Esophagus muscularis mucosa (tissue), 4 donors: ENCODE data around the gene LGALSL.

Experiments used
- CTCF ChIP-seq, 3 experiments: fragments of 200-600 bp in 2 of 3; fragments of 450-650 bp in 1 of 3; sonication (generic) in 2 of 3; IDR thresholded peaks; one replicate each; pipeline ENCODE4 v1.5.1; 2017 to 2019; ENCODE audit warnings: antibody characterized with exemption in 3 of 3, mild to moderate bottlenecking in 2 of 3, moderate library complexity in 1 of 3
- EP300 ChIP-seq: sonication (generic); formaldehyde crosslinking; IDR thresholded peaks from one replicate; pipeline ENCODE4 v1.6.1; 2017; ENCODE audit warnings: antibody characterized with exemption
- POLR2A ChIP-seq: fragments of 450-650 bp; IDR thresholded peaks from one replicate; pipeline ENCODE4 v1.6.1; 2017; ENCODE audit warnings: antibody characterized with exemption, moderate library complexity, mild to moderate bottlenecking, low read depth

GRCh38 chr2:64470071-64470470, 16.1 kb downstream of the LGALSL start:
- no peak for TF ChIP-seq CTCF (IDR thresholded peaks at IDR 0.05)
- no peak for TF ChIP-seq POLR2A
- no peak for TF ChIP-seq EP300
